IMR-90 (cell line): ENCODE data around the gene CHN1. TPM values are rescaled to one million over a fixed set of nuclear protein-coding genes. Genes with fewer than 3 reads are reported as not detected.

ENCODE experiments used
- ATAC-seq: fragments of 200-7000 bp; cut with Tn5 transposase; 2 replicates; pipeline ENCODE4 v1.9.1; 2020; ENCODE audit warnings: low read depth, mild to moderate bottlenecking, moderate library complexity
- BruUV-seq: library from RNA; stranded (reverse); fragments of 400-500 nt; replicated peaks from 2 replicates; lab custom pipeline; 2021; lab: Mats Ljungman, UMichigan
- CTCF ChIA-PET: fragments of 300-600 bp; formaldehyde crosslinking; extraction: SDS; loops from one replicate; lab custom pipeline; 2021; ENCODE audit warnings: antibody characterized with exemption; lab: Yijun Ruan, JAX
- POLR2A ChIA-PET: fragments of 300-600 bp; sonication (Branson Sonifier 250); formaldehyde crosslinking; loops from one replicate; lab custom pipeline; 2022; ENCODE audit warnings: antibody characterized with exemption; ENCODE audit not compliant: unreplicated experiment; lab: Charles Lee
- DNase-seq: peaks from one replicate; pipeline ENCODE4 v3.0.0; 2013
- H2AFZ ChIP-seq: replicated peaks from 2 replicates; pipeline ENCODE3; 2013; ENCODE audit warnings: low read length, mild to moderate bottlenecking; ENCODE audit not compliant: poor library complexity
- H2AK5ac ChIP-seq: 2 replicates; pipeline ENCODE4 v1.6.1; 2013; ENCODE audit warnings: low read depth, low read length, inconsistent platforms
- H2AK9ac ChIP-seq: replicated peaks from 2 replicates; pipeline ENCODE3; 2013; ENCODE audit warnings: mild to moderate bottlenecking, low read depth, low read length, moderate library complexity; ENCODE audit not compliant: poor library complexity
- H2BK120ac ChIP-seq: 2 replicates; pipeline ENCODE4 v1.6.1; 2013; ENCODE audit warnings: low read depth, low read length, inconsistent platforms
- H2BK15ac ChIP-seq: 3 replicates; pipeline ENCODE4 v1.6.1; 2013; ENCODE audit warnings: low read depth, low read length, inconsistent platforms
- H2BK20ac ChIP-seq: 2 replicates; pipeline ENCODE4 v1.6.1; 2013; ENCODE audit warnings: low read depth, mild to moderate bottlenecking, inconsistent platforms, low read length, moderate library complexity
- H2BK5ac ChIP-seq: 2 replicates; pipeline ENCODE4 v1.6.1; 2013; ENCODE audit warnings: mild to moderate bottlenecking, low read depth, low read length, inconsistent platforms; ENCODE audit not compliant: poor library complexity, severe bottlenecking
- H3K14ac ChIP-seq: replicated peaks from 2 replicates; pipeline ENCODE4 v1.6.1; 2013; ENCODE audit warnings: low read depth, low read length, inconsistent platforms
- H3K18ac ChIP-seq: 2 replicates; pipeline ENCODE4 v1.6.1; 2013; ENCODE audit warnings: low read depth, low read length, control low read depth
- H3K23ac ChIP-seq: 2 replicates; pipeline ENCODE4 v1.6.1; 2013; ENCODE audit warnings: low read depth, low read length, inconsistent platforms
- H3K27ac ChIP-seq: 2 replicates; pipeline ENCODE4 v1.5.1; 2013; ENCODE audit warnings: mild to moderate bottlenecking, control low read depth, low read length; ENCODE audit not compliant: insufficient read depth
- H3K27me3 ChIP-seq: 2 replicates; pipeline ENCODE4 v1.6.1; 2013; ENCODE audit warnings: low read length; ENCODE audit not compliant: control insufficient read depth, insufficient read depth
- H3K36me3 ChIP-seq: 2 replicates; pipeline ENCODE4 v1.6.1; 2013; ENCODE audit warnings: low read length, mixed read lengths; ENCODE audit not compliant: control insufficient read depth, insufficient read depth
- H3K4ac ChIP-seq: 2 replicates; pipeline ENCODE4 v1.6.1; 2013; ENCODE audit warnings: low read depth, low read length, inconsistent platforms
- H3K4me1 ChIP-seq: 2 replicates; pipeline ENCODE4 v1.6.1; 2013; ENCODE audit warnings: low read length, mixed read lengths; ENCODE audit not compliant: control insufficient read depth, insufficient read depth
- H3K4me2 ChIP-seq: 2 replicates; pipeline ENCODE4 v1.6.1; 2013; ENCODE audit warnings: low read depth, mild to moderate bottlenecking, control low read depth, low read length, moderate library complexity
- H3K4me3 ChIP-seq: 2 replicates; pipeline ENCODE4 v1.5.1; 2013; ENCODE audit warnings: low read depth, mild to moderate bottlenecking, control low read depth, low read length, moderate library complexity; ENCODE audit not compliant: insufficient read depth
- H3K56ac ChIP-seq: 2 replicates; pipeline ENCODE4 v1.6.1; 2013; ENCODE audit warnings: low read length, inconsistent platforms; ENCODE audit not compliant: insufficient read depth; ENCODE audit errors: extremely low read depth
- H3K79me1 ChIP-seq, 2 experiments: 2 replicates each; pipeline ENCODE4 v1.6.1; 2013; ENCODE audit warnings: low read length in 2 of 2, inconsistent platforms in 1 of 2, low read depth in 1 of 2
- H3K9ac ChIP-seq: 2 replicates; pipeline ENCODE4 v1.6.1; 2013; ENCODE audit warnings: low read depth, low read length, control low read depth
- H3K9me1 ChIP-seq: 2 replicates; pipeline ENCODE4 v1.6.1; 2013; ENCODE audit warnings: low read length, inconsistent platforms; ENCODE audit not compliant: insufficient read depth
- H3K9me3 ChIP-seq: 2 replicates; pipeline ENCODE4 v1.6.1; 2013; ENCODE audit warnings: low read length; ENCODE audit not compliant: control insufficient read depth, insufficient read depth
- H4K20me1 ChIP-seq: 2 replicates; pipeline ENCODE4 v1.6.1; 2013; ENCODE audit warnings: low read length, inconsistent platforms; ENCODE audit not compliant: insufficient read depth
- H4K5ac ChIP-seq: 2 replicates; pipeline ENCODE4 v1.6.1; 2013; ENCODE audit warnings: mild to moderate bottlenecking, low read depth, low read length, control low read depth
- H4K8ac ChIP-seq, 2 experiments: 2 replicates each; pipeline ENCODE4 v1.6.1; 2013; ENCODE audit warnings: low read depth in 2 of 2, low read length in 2 of 2, control low read depth in 1 of 2, inconsistent platforms in 1 of 2
- H4K91ac ChIP-seq: 2 replicates; pipeline ENCODE4 v1.6.1; 2013; ENCODE audit warnings: low read depth, low read length, inconsistent platforms; ENCODE audit not compliant: insufficient read depth
- MXI1 ChIP-seq: IDR thresholded peaks from 2 replicates; pipeline ENCODE4 v1.6.1; 2012; ENCODE audit warnings: low read depth, mild to moderate bottlenecking, low read length, moderate library complexity, borderline replicate concordance
- RCOR1 ChIP-seq: IDR thresholded peaks from 2 replicates; pipeline ENCODE4 v1.6.1; 2012; ENCODE audit warnings: mild to moderate bottlenecking, low read length, improper control_type of control experiment; ENCODE audit not compliant: insufficient replicate concordance
- WGBS, 2 experiments: methylation state at CpG; one replicate each; pipeline versions ENCODE4 v1.1.5 to v1.1.7; 2013; ENCODE audit warnings: missing lambda C conversion rate in 2 of 2; ENCODE audit not compliant: insufficient read length in 1 of 2; ENCODE audit errors: extremely low coverage in 2 of 2; 5-methylcytosine and 5-hydroxymethylcytosine counted together
- dilution Hi-C: fragments of 300-500 bp; cut with HindIII; formaldehyde crosslinking; loops from one replicate; pipeline ENCODE4 v1.14.3; 2018; ENCODE audit warnings: low sequenced_read_pairs; ENCODE audit not compliant: unreplicated experiment
- in situ Hi-C: fragments of 300-500 bp; cut with MboI; formaldehyde crosslinking; loops from 3 replicates; pipeline ENCODE4 v1.14.3; 2019; ENCODE audit warnings: low sequenced_read_pairs, inconsistent platforms, mixed read lengths
- intact Hi-C: fragments of 100-400 bp; cut with micrococcal nuclease; formaldehyde crosslinking; loops from 2 replicates; pipeline ENCODE4 v1.10.0; 2022
- polyA plus RNA-seq, 3 experiments: library from polyadenylated mRNA; depleted of rRNA; stranded (reverse); fragments of >200 nt; gene quantifications; 2 replicates each; pipeline ENCODE4 v1.2.3, GENCODE V29; 2012; ENCODE audit warnings: low replicate concordance in 1 of 3
- total RNA-seq: library from RNA; depleted of rRNA; stranded (reverse); fragments of >200 nt; gene quantifications from 2 replicates; pipeline ENCODE4 v1.2.3, GENCODE V29; 2012

The CHN1 gene
- total and polyA plus RNA-seq, 2 of the 4 experiments (the other 2 are of a cell fraction) = 58.4 to 66.9 TPM

DNA sequence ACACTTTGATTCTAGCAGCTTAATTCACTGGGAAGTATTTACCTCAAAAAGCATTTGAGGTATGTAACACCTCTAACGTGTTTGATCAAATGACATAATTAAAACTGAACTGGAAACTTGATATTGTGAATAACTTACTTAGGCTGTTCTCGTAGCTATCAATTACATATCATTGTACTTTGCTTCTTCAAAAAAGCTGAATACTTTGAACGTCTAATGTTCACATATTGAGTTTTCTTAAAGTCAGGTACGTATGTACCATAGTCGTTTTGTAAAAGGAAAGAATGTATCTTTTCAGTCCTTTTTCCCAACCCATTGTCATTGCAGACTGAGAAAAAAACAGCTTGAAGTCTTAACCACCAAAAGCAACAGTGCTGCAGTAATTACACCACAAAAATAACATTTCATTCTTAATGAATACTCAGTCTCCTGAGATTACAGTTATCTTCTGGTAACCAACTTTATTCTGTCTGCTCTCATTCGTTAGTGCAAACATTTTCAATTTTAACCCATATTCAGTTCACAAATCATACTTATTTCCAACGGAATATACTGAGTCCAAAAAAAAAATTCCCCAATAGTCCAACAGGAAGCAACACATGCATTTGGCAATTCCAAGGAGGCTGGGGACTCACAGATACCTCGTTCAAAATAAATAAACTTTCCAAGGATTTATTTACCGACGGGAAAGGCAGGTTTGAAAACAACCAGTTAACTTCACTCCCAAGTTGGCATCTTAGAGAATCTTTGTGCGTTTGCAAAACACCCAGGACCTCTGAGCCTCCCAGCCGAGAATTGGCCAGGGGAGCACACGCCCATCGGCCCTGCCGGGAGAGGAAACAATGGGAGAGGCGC is 1.1 kb downstream of the CHN1 start:
- ATAC-seq = peak; percentile 31
- no peak overlapping the region for H3K27ac ChIP-seq
- H2BK20ac ChIP-seq = no peak overlapping the region
- BruUV-seq = no TSS peak
- WGBS, 2 experiments = 2% methylated on average over 6 of the region's 16 CpGs; no CpG with 5 or more reads in 1 of the 2 experiments
- CTCF ChIA-PET = interaction anchor here (0.6 to 1.6 kb wide), 3 partner anchors 62 to 233 kb away, joined by 3 to 4 read pairs (median 3); no protein-coding TSS in a partner anchor
- H3K4me2 ChIP-seq = peak overlapping the region; percentile 80
- H3K23ac ChIP-seq = no peak overlapping the region
- no peaks in the 10 kb centered on the region for H3K9me3 ChIP-seq
- dilution Hi-C loops = no loop called here
- H3K27me3 ChIP-seq = peaks cover 22% of the 10 kb centered on the region
- no peak overlapping the region for H3K14ac ChIP-seq
- H2AK9ac ChIP-seq = no peak overlapping the region
- H2BK15ac ChIP-seq = no peak overlapping the region
- no peak overlapping the region for H2BK120ac ChIP-seq
- H4K91ac ChIP-seq = no peak overlapping the region
- H3K9me1 ChIP-seq = no peaks in the 10 kb centered on the region
- H3K4me1 ChIP-seq = no peaks in the 10 kb centered on the region
- H3K4ac ChIP-seq = no peak overlapping the region
- H2BK5ac ChIP-seq = no peak overlapping the region
- intact Hi-C loops = no loop called here
- POLR2A ChIA-PET = no interaction called here
- no peak overlapping the region for H2AK5ac ChIP-seq
- no peak overlapping the region for H3K56ac ChIP-seq
- H4K5ac ChIP-seq = no peak overlapping the region
- H3K18ac ChIP-seq = no peak overlapping the region
- TF ChIP-seq RCOR1 (no peak), MXI1 (no peak)
- H3K79me1 ChIP-seq = no peaks in the 10 kb centered on the region
- H2AFZ ChIP-seq = peak overlapping the region; percentile 81
- no peak overlapping the region for H3K9ac ChIP-seq
- H4K8ac ChIP-seq = no peak overlapping the region
- peak overlapping the region; percentile 43 for H3K4me3 ChIP-seq
- in situ Hi-C loops = no loop called here
- no peak for DNase-seq
- H4K20me1 ChIP-seq = no peaks in the 10 kb centered on the region
- H3K36me3 ChIP-seq = no peaks in the 10 kb centered on the region; the same call in 1 of the 2 replicates
